Dedifferentiated amniotic fluid mesenchymal stem cell (primary cell): ENCODE measurements around the gene F11.
"Not testable (repeated sequence)": the region's sequence is repeated elsewhere in the genome, so short reads cannot be mapped to it uniquely, and the experiment has no call there.

Experiments
- DNase-seq: peaks from one replicate; pipeline ENCODE4 v3.0.0-alpha.2; 2016; ENCODE audit errors: extremely low spot score

The F11 gene

GRCh38 chr4:186298031-186298647 is 32.1 kb downstream of the F11 start:
- DNase-seq: no peak

- no peak for DNase-seq
Observed at GRCh38 chr4:186299291-186299690, 33.3 kb downstream of the F11 start.

GRCh38 chr4:186300659-186301390 is 34.8 kb downstream of the F11 start:
- DNase-seq: no peak

- no peak for DNase-seq
Observed at GRCh38 chr4:186304216-186304615, 38.2 kb downstream of the F11 start.

- no peak for DNase-seq
Observed at GRCh38 chr4:186304866-186305505, 39.0 kb downstream of the F11 start.

- DNase-seq: no peak
Observed at GRCh38 chr4:186307497-186307896, 41.5 kb downstream of the F11 start.

- DNase-seq: no peak
Observed at GRCh38 chr4:186307916-186308315, 41.9 kb downstream of the F11 start.

GRCh38 chr4:186318481-186318880 is 52.5 kb downstream of the F11 start:
- DNase-seq: no peak

- DNase-seq: not testable (repeated sequence)
Observed at GRCh38 chr4:186324660-186325059, 58.7 kb downstream of the F11 start.

GRCh38 chr4:186326391-186326790 is 60.4 kb downstream of the F11 start:
- no peak for DNase-seq

- DNase-seq: no peak
Observed at GRCh38 chr4:186329372-186329771, 63.4 kb downstream of the F11 start.

- no peak for DNase-seq
Observed at GRCh38 chr4:186330368-186330767, 64.4 kb downstream of the F11 start.

- DNase-seq: no peak
Observed at GRCh38 chr4:186335793-186336192, 69.8 kb downstream of the F11 start.
